Upper lobe of right lung (tissue), 1 donor: Measurements from ENCODE around the gene ACE. TPM values are rescaled to one million over a fixed set of nuclear protein-coding genes. Genes with fewer than 3 reads are reported as not detected.
"Not testable (repeated sequence)": the region's sequence is repeated elsewhere in the genome, so short reads cannot be mapped to it uniquely, and the experiment has no call there.

Experiments
- ATAC-seq: fragments of 200-7000 bp; cut with Tn5 transposase; one replicate; pipeline ENCODE4 v1.9.1; 2020; ENCODE audit warnings: mild to moderate bottlenecking, moderate library complexity
- DNase-seq: peaks from one replicate; pipeline ENCODE4 v3.0.0-alpha.2; 2020
- H3K27ac ChIP-seq: fragments of 200-600 bp; one replicate; pipeline ENCODE4 v1.8.0; 2022
- H3K27me3 ChIP-seq: fragments of 200-600 bp; one replicate; pipeline ENCODE4 v1.8.0; 2022; ENCODE audit warnings: mild to moderate bottlenecking
- H3K36me3 ChIP-seq: fragments of 200-600 bp; one replicate; pipeline ENCODE4 v1.8.0; 2022
- H3K4me1 ChIP-seq: fragments of 200-600 bp; one replicate; pipeline ENCODE4 v1.8.0; 2022
- H3K4me3 ChIP-seq: fragments of 200-600 bp; one replicate; pipeline ENCODE4 v1.8.0; 2022; ENCODE audit warnings: mild to moderate bottlenecking
- H3K9me3 ChIP-seq: fragments of 200-600 bp; one replicate; pipeline ENCODE4 v1.8.0; 2022
- CTCF ChIP-seq: fragments of 200-600 bp; IDR thresholded peaks from one replicate; pipeline ENCODE4 v1.8.0; 2022; ENCODE audit warnings: antibody characterized with exemption
- intact Hi-C: fragments of 100-400 bp; cut with DNase I; formaldehyde crosslinking; loops from one replicate; pipeline ENCODE4 v1.11.0; 2022
- total RNA-seq: library from RNA; stranded (reverse); fragmentation: NEBNext Ultra II Directional; extraction: Animal tissue kit (Norgen Biotek cat#: 25700); gene quantifications from one replicate; pipeline ENCODE4 v1.2.1, GENCODE V29; 2021
- donor health status: DM: no; HTN: yes; CAD: no; lungs with severe emphysema.

ACE gene
- total RNA-seq, 1 donor from 2014 or later, result 64.1 TPM

GRCh38 chr17:63458478-63458877 is 18.4 kb upstream of the ACE start:
- no peak overlapping the region for H3K27ac ChIP-seq
- TF ChIP-seq CTCF, result no peak
- H3K9me3 ChIP-seq, result no peaks in the 10 kb centered on the region
- ATAC-seq, result no peak
- intact Hi-C loops, result no loop called here
- H3K36me3 ChIP-seq, result no peaks in the 10 kb centered on the region
- no peaks in the 10 kb centered on the region for H3K27me3 ChIP-seq
- DNase-seq, result no peak
- H3K4me3 ChIP-seq, result no peak overlapping the region
- H3K4me1 ChIP-seq, result peaks cover 10% of the 10 kb centered on the region

- Histone ChIP-seq H3K27me3 (no peaks in the 10 kb centered on the region), H3K4me1 (peaks cover 8% of the 10 kb centered on the region), H3K9me3 (no peaks in the 10 kb centered on the region), H3K4me3 (no peak overlapping the region), H3K27ac (no peak overlapping the region), H3K36me3 (no peaks in the 10 kb centered on the region)
- DNase-seq, result no peak
- ATAC-seq, result no peak
- intact Hi-C loops, result no loop called here
- no peak for TF ChIP-seq CTCF
These were observed 16.8 kb upstream of the ACE start for GRCh38 chr17:63460018-63460417.

- intact Hi-C loops, result no loop called here
- TF ChIP-seq CTCF, result no peak
- H3K4me3 ChIP-seq, result no peak overlapping the region
- H3K27ac ChIP-seq, result no peak overlapping the region
- H3K27me3 ChIP-seq, result no peaks in the 10 kb centered on the region
- no peaks in the 10 kb centered on the region for H3K36me3 ChIP-seq
- H3K9me3 ChIP-seq, result no peaks in the 10 kb centered on the region
- DNase-seq (no peak), ATAC-seq (no peak)
- peaks cover 4% of the 10 kb centered on the region for H3K4me1 ChIP-seq
These were observed 13.1 kb upstream of the ACE start for GRCh38 chr17:63463771-63464170.

- H3K36me3 ChIP-seq, result no peaks in the 10 kb centered on the region
- no peak overlapping the region for H3K27ac ChIP-seq
- TF ChIP-seq CTCF, result no peak
- H3K4me3 ChIP-seq, result no peak overlapping the region
- H3K4me1 ChIP-seq, result peaks cover 4% of the 10 kb centered on the region
- intact Hi-C loops, result no loop called here
- H3K9me3 ChIP-seq, result no peaks in the 10 kb centered on the region
- no peak for DNase-seq
- ATAC-seq, result no peak
- no peaks in the 10 kb centered on the region for H3K27me3 ChIP-seq
These were observed 12.1 kb upstream of the ACE start for GRCh38 chr17:63464691-63465236.

GRCh38 chr17:63468099-63468498 is 8.8 kb upstream of the ACE start:
- intact Hi-C loops, H3K27me3 ChIP-seq, ATAC-seq, H3K9me3 ChIP-seq, H3K36me3 ChIP-seq, H3K27ac ChIP-seq, DNase-seq, H3K4me3 ChIP-seq, H3K4me1 ChIP-seq: not testable (repeated sequence)

GRCh38 chr17:63474174-63474573 is 2.7 kb upstream of the ACE start:
- H3K27me3 ChIP-seq, result peaks cover 16% of the 10 kb centered on the region
- no peak for DNase-seq
- H3K36me3 ChIP-seq, result no peaks in the 10 kb centered on the region
- intact Hi-C loops, result no loop called here
- peaks cover 32% of the 10 kb centered on the region for H3K4me1 ChIP-seq
- H3K9me3 ChIP-seq, result no peaks in the 10 kb centered on the region
- no peak overlapping the region for H3K4me3 ChIP-seq
- ATAC-seq, result no peak
- TF ChIP-seq CTCF, result no peak
- no peak overlapping the region for H3K27ac ChIP-seq
